K562 (cell line): ENCODE results near the gene CDKN2C.

Experiments
- ELF2 ChIP-seq: fragments of 250-450 bp; sonication (Bioruptor Pico); IDR thresholded peaks from 2 replicates; pipeline ENCODE4 v1.5.0; 2021; ENCODE audit warnings: mild to moderate bottlenecking
- MAFG ChIP-seq: fragments of 450-650 bp; conservative IDR thresholded peaks from 2 replicates; pipeline ENCODE4 v1.6.1; 2016; ENCODE audit warnings: missing genetic modification characterization, missing compliant biosample characterization
- PML ChIP-seq: IDR thresholded peaks from 2 replicates; pipeline ENCODE4 v1.6.1; 2012; ENCODE audit warnings: low read length, inconsistent platforms
- POLR2A ChIP-seq: fragments of 450-650 bp; conservative IDR thresholded peaks from 2 replicates; pipeline ENCODE4 v1.6.1; 2016
- POLR2AphosphoS5 ChIP-seq: IDR thresholded peaks from 2 replicates; pipeline ENCODE4 v1.6.1; 2011; ENCODE audit warnings: mild to moderate bottlenecking, low read depth, low read length, moderate library complexity; ENCODE audit not compliant: control insufficient read depth, insufficient read depth
- SIN3A ChIP-seq, 2 experiments: fragments of 150-350 bp in 1 of 2; IDR thresholded peaks; 2 replicates each; pipeline ENCODE4 v1.6.1; 2011 to 2016; ENCODE audit warnings: borderline replicate concordance in 2 of 2, low read depth in 2 of 2, low read length in 2 of 2, mild to moderate bottlenecking in 2 of 2, moderate library complexity in 2 of 2; ENCODE audit not compliant: control insufficient read depth in 1 of 2
- SMAD2 ChIP-seq: fragments of 150-350 bp; IDR thresholded peaks from 2 replicates; pipeline ENCODE4 v1.6.1; 2014; ENCODE audit warnings: low read depth, mild to moderate bottlenecking, low read length
- SP1 ChIP-seq: sonication (generic); formaldehyde crosslinking; IDR thresholded peaks from 2 replicates; pipeline ENCODE4 v1.8.1; 2022; ENCODE audit warnings: mild to moderate bottlenecking, missing genetic modification reagents
- TF ChIP-seq, protein P1 (sequence below): fragments of 250-450 bp; sonication (Bioruptor Pico); IDR thresholded peaks from 2 replicates; pipeline ENCODE4 v1.5.0; 2021
- TF ChIP-seq, protein P2 (sequence below): fragments of 250-450 bp; sonication (Bioruptor Pico); IDR thresholded peaks from 2 replicates; pipeline ENCODE4 v1.5.0; 2022; ENCODE audit warnings: mild to moderate bottlenecking
- TF ChIP-seq, protein P3 (sequence below): sonication (generic); formaldehyde crosslinking; IDR thresholded peaks from 2 replicates; pipeline ENCODE4 v1.8.0; 2022; ENCODE audit warnings: mild to moderate bottlenecking, missing genetic modification reagents

DNA sequence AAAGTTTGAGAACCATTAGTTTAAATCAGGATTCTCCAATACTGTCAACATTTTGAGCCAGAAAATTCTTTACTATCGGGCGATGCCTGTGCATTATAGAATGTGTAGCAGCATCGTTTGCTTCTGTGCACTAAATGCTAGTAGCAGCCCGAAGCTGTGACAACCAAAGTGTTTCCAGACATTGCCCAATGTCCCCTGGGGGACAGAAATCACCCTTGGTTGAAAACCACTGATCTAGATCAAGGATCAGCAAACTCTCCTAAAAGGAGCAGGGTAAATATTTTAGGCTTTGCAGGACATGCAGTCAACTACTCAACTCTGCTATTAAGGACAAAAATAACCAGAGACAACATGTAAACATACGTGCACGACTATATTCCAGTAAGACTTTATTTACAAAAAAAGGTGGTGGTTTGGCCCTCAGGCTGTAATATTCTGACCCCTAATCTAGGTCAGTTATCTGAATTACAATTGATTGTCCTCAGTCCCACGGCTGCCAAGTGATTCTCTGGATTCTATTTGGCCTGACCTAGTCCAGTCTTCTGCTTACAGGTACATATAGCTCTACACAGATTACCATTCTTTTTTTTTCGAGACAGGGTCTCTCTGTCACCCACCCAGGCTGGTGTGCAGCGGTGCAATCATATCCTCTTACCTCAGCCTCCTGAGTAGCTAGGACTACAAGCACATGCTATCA lies 20.6 kb upstream of the CDKN2C start:
- TF ChIP-seq POLR2A (no peak), ELF2 (CRISPR knock-in tag) (no peak), POLR2AphosphoS5 (no peak), SMAD2 (no peak), SP1 (CRISPR knock-in tag) (no peak), PML (no peak), SIN3A (IDR thresholded peaks at IDR 0.05; ENCODE audit: borderline replicate concordance in 2 of 2, control insufficient read depth in 1 of 2, low read depth in 2 of 2, low read length in 2 of 2) (no peak), MAFG (no peak)
- TF ChIP-seq, protein P1, sequence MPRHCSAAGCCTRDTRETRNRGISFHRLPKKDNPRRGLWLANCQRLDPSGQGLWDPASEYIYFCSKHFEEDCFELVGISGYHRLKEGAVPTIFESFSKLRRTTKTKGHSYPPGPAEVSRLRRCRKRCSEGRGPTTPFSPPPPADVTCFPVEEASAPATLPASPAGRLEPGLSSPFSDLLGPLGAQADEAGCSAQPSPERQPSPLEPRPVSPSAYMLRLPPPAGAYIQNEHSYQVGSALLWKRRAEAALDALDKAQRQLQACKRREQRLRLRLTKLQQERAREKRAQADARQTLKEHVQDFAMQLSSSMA (CRISPR knock-in tag): no peak
- TF ChIP-seq, protein P2, sequence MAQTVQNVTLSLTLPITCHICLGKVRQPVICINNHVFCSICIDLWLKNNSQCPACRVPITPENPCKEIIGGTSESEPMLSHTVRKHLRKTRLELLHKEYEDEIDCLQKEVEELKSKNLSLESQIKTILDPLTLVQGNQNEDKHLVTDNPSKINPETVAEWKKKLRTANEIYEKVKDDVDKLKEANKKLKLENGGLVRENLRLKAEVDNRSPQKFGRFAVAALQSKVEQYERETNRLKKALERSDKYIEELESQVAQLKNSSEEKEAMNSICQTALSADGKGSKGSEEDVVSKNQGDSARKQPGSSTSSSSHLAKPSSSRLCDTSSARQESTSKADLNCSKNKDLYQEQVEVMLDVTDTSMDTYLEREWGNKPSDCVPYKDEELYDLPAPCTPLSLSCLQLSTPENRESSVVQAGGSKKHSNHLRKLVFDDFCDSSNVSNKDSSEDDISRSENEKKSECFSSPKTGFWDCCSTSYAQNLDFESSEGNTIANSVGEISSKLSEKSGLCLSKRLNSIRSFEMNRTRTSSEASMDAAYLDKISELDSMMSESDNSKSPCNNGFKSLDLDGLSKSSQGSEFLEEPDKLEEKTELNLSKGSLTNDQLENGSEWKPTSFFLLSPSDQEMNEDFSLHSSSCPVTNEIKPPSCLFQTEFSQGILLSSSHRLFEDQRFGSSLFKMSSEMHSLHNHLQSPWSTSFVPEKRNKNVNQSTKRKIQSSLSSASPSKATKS (CRISPR knock-in tag): no peak
- TF ChIP-seq, protein P3, sequence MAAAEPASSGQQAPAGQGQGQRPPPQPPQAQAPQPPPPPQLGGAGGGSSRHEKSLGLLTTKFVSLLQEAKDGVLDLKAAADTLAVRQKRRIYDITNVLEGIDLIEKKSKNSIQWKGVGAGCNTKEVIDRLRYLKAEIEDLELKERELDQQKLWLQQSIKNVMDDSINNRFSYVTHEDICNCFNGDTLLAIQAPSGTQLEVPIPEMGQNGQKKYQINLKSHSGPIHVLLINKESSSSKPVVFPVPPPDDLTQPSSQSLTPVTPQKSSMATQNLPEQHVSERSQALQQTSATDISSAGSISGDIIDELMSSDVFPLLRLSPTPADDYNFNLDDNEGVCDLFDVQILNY: no peak
